K562 (cell line): Measurements from ENCODE around the gene TMEM245. TPM values are rescaled to one million over a fixed set of nuclear protein-coding genes. Genes with fewer than 3 reads are reported as not detected.

Experiments
- ATAC-seq: fragments of 200-7000 bp; cut with Tn5 transposase; 3 replicates; pipeline ENCODE4 v1.9.1; 2020; ENCODE audit warnings: moderate library complexity
- BruUV-seq: library from RNA; stranded (reverse); fragments of 400-500 nt; replicated peaks from 2 replicates; lab custom pipeline; 2021; lab: Mats Ljungman, UMichigan
- CTCF ChIA-PET: fragments of 300-600 bp; formaldehyde crosslinking; extraction: SDS; loops from one replicate; lab custom pipeline; 2021; ENCODE audit warnings: low intra/inter-chr PET ratio; lab: Yijun Ruan, JAX
- POLR2A ChIA-PET: fragments of 300-600, 350-650 bp; sonication (Branson Sonifier 250); formaldehyde crosslinking; extraction: SDS; loops from one replicate; lab custom pipeline; 2021; ENCODE audit warnings: antibody characterized with exemption, inconsistent platforms; lab: Yijun Ruan, JAX
- DNase-seq, 4 experiments: peaks; one replicate each; pipeline versions ENCODE4 v3.0.0 to v3.0.0-alpha.2; 2011 to 2018; ENCODE audit warnings: low spot score in 3 of 4, mixed read lengths in 3 of 4; ENCODE audit errors: extremely low read depth in 1 of 4
- FAIRE-seq: peaks from 2 replicates; lab custom pipeline; 2011; peaks lifted over from hg19 to GRCh38; lab: Jason Lieb, UNC
- H2AFZ ChIP-seq: 2 replicates; pipeline ENCODE4 v1.6.0; 2011; ENCODE audit warnings: low read depth, low read length, control low read depth, inconsistent platforms
- H3K27ac ChIP-seq: fragments of 200-600 bp; 3 replicates; pipeline ENCODE4 v1.8.0; 2011; ENCODE audit warnings: low read depth, mild to moderate bottlenecking, control low read depth, inconsistent platforms, low read length, moderate library complexity, mixed read lengths; ENCODE audit errors: extremely low read depth
- H3K27me3 ChIP-seq, 2 experiments: fragments of 300-600 bp in 1 of 2; 2 replicates in 1 of 2; 3 replicates in 1 of 2; pipeline versions ENCODE4 v1.6.0 to v1.8.0; 2011; ENCODE audit warnings: inconsistent platforms in 2 of 2, low read length in 2 of 2, mild to moderate bottlenecking in 1 of 2, mixed read lengths in 1 of 2, moderate library complexity in 1 of 2; ENCODE audit not compliant: control insufficient read depth in 2 of 2, insufficient read depth in 2 of 2
- H3K36me3 ChIP-seq: fragments of 300-600 bp; 3 replicates; pipeline ENCODE4 v1.8.0; 2011; ENCODE audit warnings: mild to moderate bottlenecking, low read length, inconsistent platforms; ENCODE audit not compliant: control insufficient read depth, insufficient read depth
- H3K4me1 ChIP-seq, 2 experiments: fragments of 200-600 bp in 1 of 2; replicated peaks in 1 of 2; 2 replicates in 1 of 2; 3 replicates in 1 of 2; pipeline versions ENCODE4 v1.5.1 to v1.8.0; 2011; ENCODE audit warnings: inconsistent platforms in 2 of 2, low read length in 2 of 2, mild to moderate bottlenecking in 1 of 2, mixed read lengths in 1 of 2, moderate library complexity in 1 of 2; ENCODE audit not compliant: control insufficient read depth in 2 of 2, insufficient read depth in 2 of 2
- H3K4me2 ChIP-seq: 2 replicates; pipeline ENCODE4 v1.6.1; 2011; ENCODE audit warnings: low read length, control low read depth, inconsistent platforms, mixed read lengths; ENCODE audit not compliant: insufficient read depth
- H3K4me3 ChIP-seq: fragments of 200-600 bp; sonication (generic), shearing (Covaris generic); 2 replicates; pipeline ENCODE4 v1.5.1; 2016; ENCODE audit warnings: control low read depth, inconsistent platforms
- H3K79me2 ChIP-seq: fragments of 200-600 bp; 3 replicates; pipeline ENCODE4 v1.8.0; 2011; ENCODE audit warnings: low read length, inconsistent platforms; ENCODE audit not compliant: control insufficient read depth, insufficient read depth
- H3K9ac ChIP-seq, 2 experiments: 2 replicates each; pipeline versions ENCODE4 v1.6.0 to v1.6.1; 2011; ENCODE audit warnings: low read depth in 2 of 2, low read length in 2 of 2, control low read depth in 1 of 2, inconsistent platforms in 1 of 2, mild to moderate bottlenecking in 1 of 2, mixed read lengths in 1 of 2; ENCODE audit not compliant: insufficient read depth in 1 of 2
- H3K9me1 ChIP-seq: one replicate; pipeline ENCODE4 v1.6.0; 2011; ENCODE audit warnings: inconsistent platforms, mild to moderate bottlenecking, low read length, moderate library complexity; ENCODE audit not compliant: control insufficient read depth, insufficient read depth
- H3K9me3 ChIP-seq: replicated peaks from 2 replicates; pipeline ENCODE4 v1.5.1; 2011; ENCODE audit warnings: low read depth, low read length, inconsistent platforms; ENCODE audit not compliant: control insufficient read depth, insufficient read depth
- H4K20me1 ChIP-seq: replicated peaks from 2 replicates; pipeline ENCODE4 v1.6.1; 2011; ENCODE audit warnings: low read length, inconsistent platforms, mixed read lengths; ENCODE audit not compliant: control insufficient read depth, insufficient read depth
- CHD1 ChIP-seq: fragments of 200-600 bp; sonication (generic); IDR thresholded peaks from one replicate; pipeline ENCODE4 v1.6.1; 2012; ENCODE audit warnings: mild to moderate bottlenecking, moderate library complexity, low read length, inconsistent platforms
- EP300 ChIP-seq: IDR thresholded peaks from 2 replicates; pipeline ENCODE4 v1.6.1; 2012; ENCODE audit warnings: low read length, improper control_type of control experiment
- FOXA1 ChIP-seq: fragments of 450-650 bp; IDR thresholded peaks from 2 replicates; pipeline ENCODE4 v1.6.1; 2016; ENCODE audit warnings: mild to moderate bottlenecking, borderline replicate concordance
- HMG20B ChIP-seq: fragments of 250-450 bp; sonication (Bioruptor Pico); IDR thresholded peaks from 2 replicates; pipeline ENCODE4 v1.5.0; 2021; ENCODE audit warnings: mild to moderate bottlenecking
- SRF ChIP-seq, 2 experiments: fragments of 250-450, 450-650 bp in 1 of 2; sonication (Bioruptor Pico) in 1 of 2; sonication (generic) in 1 of 2; formaldehyde crosslinking; IDR thresholded peaks; 2 replicates each; pipeline versions ENCODE4 v1.5.0 to v1.5.1; 2020 to 2022; ENCODE audit warnings: mild to moderate bottlenecking in 1 of 2, missing genetic modification reagents in 1 of 2
- in situ Hi-C: fragments of 300-500 bp; cut with MboI; formaldehyde crosslinking; loops from 4 replicates; pipeline ENCODE4 v1.15.0; 2018; ENCODE audit warnings: inconsistent platforms, mixed read lengths
- intact Hi-C: fragments of 100-400 bp; cut with micrococcal nuclease; formaldehyde crosslinking; loops from 2 replicates; pipeline ENCODE4 v1.14.2; 2022
- polyA plus RNA-seq, 8 experiments: library from polyadenylated mRNA; depleted of rRNA in 4 of 8; stranded (reverse) in 5 of 8; unstranded in 3 of 8; fragments of >200 nt; fragmentation: Nextera tagmentation in 2 of 8; fragmentation: Illumina TruSeq in 1 of 8; extraction: Ambion mirVana in 2 of 8; extraction: Trizol in 1 of 8; gene quantifications; 2 replicates each; pipeline versions ENCODE4 v1.2.1 to v1.2.3, GENCODE V29; 2011 to 2014; ENCODE audit warnings: inconsistent platforms in 1 of 8, missing spikeins in 1 of 8
- total RNA-seq, 7 experiments: library from RNA; depleted of rRNA in 6 of 7; stranded (reverse); fragments of >200 nt in 6 of 7; fragmentation: Illumina TruSeq in 2 of 7; extraction: Trizol in 2 of 7; gene quantifications; 2 replicates each; pipeline versions ENCODE4 v1.2.1 to v1.2.3, GENCODE V29; 2011 to 2021; ENCODE audit warnings: low replicate concordance in 1 of 7
- TF ChIP-seq, protein P1 (sequence below): IDR thresholded peaks from 3 replicates; pipeline ENCODE4 v1.6.1; 2011; ENCODE audit warnings: borderline replicate concordance, mild to moderate bottlenecking; ENCODE audit not compliant: insufficient read length, insufficient read depth
- TF ChIP-seq, protein P2 (sequence below): fragments of 450-650 bp; IDR thresholded peaks from 2 replicates; pipeline ENCODE4 v1.6.1; 2016; ENCODE audit warnings: antibody characterized with exemption
- TF ChIP-seq, protein P3 (sequence below): sonication (generic); formaldehyde crosslinking; IDR thresholded peaks from 2 replicates; pipeline ENCODE4 v1.8.0; 2022; ENCODE audit warnings: mild to moderate bottlenecking, missing genetic modification reagents
- TF ChIP-seq, protein P4 (sequence below): sonication (generic); formaldehyde crosslinking; IDR thresholded peaks from 2 replicates; pipeline ENCODE4 v1.8.0; 2022; ENCODE audit warnings: mild to moderate bottlenecking, low read depth, missing genetic modification reagents
- TF ChIP-seq, protein P5 (sequence below), 2 experiments: fragments of 450-650 bp in 1 of 2; sonication (generic) in 1 of 2; formaldehyde crosslinking; conservative IDR thresholded peaks; 2 replicates each; pipeline versions ENCODE4 v1.4.0 to v1.8.1; 2020 to 2022; ENCODE audit warnings: mild to moderate bottlenecking in 1 of 2, missing genetic modification reagents in 1 of 2
- TF ChIP-seq, protein P6 (sequence below): fragments of 450-650 bp; IDR thresholded peaks from 2 replicates; pipeline ENCODE4 v1.6.1; 2016; ENCODE audit warnings: low read depth, mild to moderate bottlenecking, moderate library complexity

The TMEM245 gene
- total and polyA plus RNA-seq, 9 of the 15 experiments (the other 6 are each of a cell fraction or from before 2014, with no cell fraction given), result 8.5 to 43.2 (median 24.3) TPM

DNA sequence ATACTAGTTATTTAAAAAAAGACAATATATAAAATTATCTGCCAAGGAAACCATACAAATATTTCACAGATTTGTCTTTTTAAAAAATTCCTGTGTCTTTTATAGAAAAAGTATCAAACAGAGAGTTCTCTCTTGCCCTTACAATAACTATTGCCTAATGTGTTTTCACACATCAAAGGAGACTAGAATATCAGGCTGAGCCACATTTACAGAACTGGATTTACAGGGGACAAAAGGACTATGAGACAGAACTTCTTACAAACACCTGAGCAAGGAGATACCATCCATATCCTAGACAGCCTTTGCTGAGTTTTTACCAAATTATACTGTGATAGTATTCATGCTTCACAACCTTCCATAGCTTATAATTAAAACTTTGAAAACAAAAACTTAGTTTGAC is 34.2 kb downstream of the TMEM245 start:
- in situ Hi-C loops (no loop called here), intact Hi-C loops (no loop called here)
- Histone ChIP-seq H3K4me3 (no peak overlapping the region), H3K9me1 (no peaks in the 10 kb centered on the region), H2AFZ (no peak overlapping the region), H3K9me3 (no peaks in the 10 kb centered on the region)
- BruUV-seq, result no TSS peak
- no peak for FAIRE-seq
- TF ChIP-seq EP300 (no peak), HMG20B (CRISPR knock-in tag) (no peak), SRF (CRISPR knock-in tag; IDR thresholded peaks at IDR 0.05) (no peak), FOXA1 (no peak), CHD1 (no peak)
- TF ChIP-seq, protein P1, sequence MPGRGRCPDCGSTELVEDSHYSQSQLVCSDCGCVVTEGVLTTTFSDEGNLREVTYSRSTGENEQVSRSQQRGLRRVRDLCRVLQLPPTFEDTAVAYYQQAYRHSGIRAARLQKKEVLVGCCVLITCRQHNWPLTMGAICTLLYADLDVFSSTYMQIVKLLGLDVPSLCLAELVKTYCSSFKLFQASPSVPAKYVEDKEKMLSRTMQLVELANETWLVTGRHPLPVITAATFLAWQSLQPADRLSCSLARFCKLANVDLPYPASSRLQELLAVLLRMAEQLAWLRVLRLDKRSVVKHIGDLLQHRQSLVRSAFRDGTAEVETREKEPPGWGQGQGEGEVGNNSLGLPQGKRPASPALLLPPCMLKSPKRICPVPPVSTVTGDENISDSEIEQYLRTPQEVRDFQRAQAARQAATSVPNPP, result no peak
- TF ChIP-seq, protein P2, sequence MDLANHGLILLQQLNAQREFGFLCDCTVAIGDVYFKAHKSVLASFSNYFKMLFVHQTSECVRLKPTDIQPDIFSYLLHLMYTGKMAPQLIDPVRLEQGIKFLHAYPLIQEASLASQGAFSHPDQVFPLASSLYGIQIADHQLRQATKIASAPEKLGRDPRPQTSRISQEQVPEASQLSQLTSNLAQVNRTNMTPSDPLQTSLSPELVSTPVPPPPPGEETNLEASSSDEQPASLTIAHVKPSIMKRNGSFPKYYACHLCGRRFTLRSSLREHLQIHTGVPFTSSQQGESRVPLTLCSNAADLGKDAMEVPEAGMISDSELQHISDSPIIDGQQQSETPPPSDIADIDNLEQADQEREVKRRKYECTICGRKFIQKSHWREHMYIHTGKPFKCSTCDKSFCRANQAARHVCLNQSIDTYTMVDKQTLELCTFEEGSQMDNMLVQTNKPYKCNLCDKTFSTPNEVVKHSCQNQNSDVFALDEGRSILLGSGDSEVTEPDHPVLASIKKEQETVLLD, result no peak
- TF ChIP-seq, protein P3, sequence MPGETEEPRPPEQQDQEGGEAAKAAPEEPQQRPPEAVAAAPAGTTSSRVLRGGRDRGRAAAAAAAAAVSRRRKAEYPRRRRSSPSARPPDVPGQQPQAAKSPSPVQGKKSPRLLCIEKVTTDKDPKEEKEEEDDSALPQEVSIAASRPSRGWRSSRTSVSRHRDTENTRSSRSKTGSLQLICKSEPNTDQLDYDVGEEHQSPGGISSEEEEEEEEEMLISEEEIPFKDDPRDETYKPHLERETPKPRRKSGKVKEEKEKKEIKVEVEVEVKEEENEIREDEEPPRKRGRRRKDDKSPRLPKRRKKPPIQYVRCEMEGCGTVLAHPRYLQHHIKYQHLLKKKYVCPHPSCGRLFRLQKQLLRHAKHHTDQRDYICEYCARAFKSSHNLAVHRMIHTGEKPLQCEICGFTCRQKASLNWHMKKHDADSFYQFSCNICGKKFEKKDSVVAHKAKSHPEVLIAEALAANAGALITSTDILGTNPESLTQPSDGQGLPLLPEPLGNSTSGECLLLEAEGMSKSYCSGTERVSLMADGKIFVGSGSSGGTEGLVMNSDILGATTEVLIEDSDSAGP (CRISPR knock-in tag), result no peak
- TF ChIP-seq, protein P4, sequence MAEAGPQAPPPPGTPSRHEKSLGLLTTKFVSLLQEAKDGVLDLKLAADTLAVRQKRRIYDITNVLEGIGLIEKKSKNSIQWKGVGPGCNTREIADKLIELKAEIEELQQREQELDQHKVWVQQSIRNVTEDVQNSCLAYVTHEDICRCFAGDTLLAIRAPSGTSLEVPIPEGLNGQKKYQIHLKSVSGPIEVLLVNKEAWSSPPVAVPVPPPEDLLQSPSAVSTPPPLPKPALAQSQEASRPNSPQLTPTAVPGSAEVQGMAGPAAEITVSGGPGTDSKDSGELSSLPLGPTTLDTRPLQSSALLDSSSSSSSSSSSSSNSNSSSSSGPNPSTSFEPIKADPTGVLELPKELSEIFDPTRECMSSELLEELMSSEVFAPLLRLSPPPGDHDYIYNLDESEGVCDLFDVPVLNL (CRISPR knock-in tag), result no peak
- TF ChIP-seq, protein P5, sequence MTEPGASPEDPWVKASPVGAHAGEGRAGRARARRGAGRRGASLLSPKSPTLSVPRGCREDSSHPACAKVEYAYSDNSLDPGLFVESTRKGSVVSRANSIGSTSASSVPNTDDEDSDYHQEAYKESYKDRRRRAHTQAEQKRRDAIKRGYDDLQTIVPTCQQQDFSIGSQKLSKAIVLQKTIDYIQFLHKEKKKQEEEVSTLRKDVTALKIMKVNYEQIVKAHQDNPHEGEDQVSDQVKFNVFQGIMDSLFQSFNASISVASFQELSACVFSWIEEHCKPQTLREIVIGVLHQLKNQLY (CRISPR knock-in tag; conservative IDR thresholded peaks at IDR 0.05), result no peak
- TF ChIP-seq, protein P6, sequence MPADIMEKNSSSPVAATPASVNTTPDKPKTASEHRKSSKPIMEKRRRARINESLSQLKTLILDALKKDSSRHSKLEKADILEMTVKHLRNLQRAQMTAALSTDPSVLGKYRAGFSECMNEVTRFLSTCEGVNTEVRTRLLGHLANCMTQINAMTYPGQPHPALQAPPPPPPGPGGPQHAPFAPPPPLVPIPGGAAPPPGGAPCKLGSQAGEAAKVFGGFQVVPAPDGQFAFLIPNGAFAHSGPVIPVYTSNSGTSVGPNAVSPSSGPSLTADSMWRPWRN, result no peak
- TF ChIP-seq, all 486 proteins: peak for 0
- ChIA-PET CTCF (no interaction called here), POLR2A (no interaction called here)
- Histone ChIP-seq H3K27me3 (no peaks in the 10 kb centered on the region), H3K27ac (no peak overlapping the region), H4K20me1 (no peaks in the 10 kb centered on the region), H3K79me2 (peaks cover 10% of the 10 kb centered on the region; the same call in 2 of the 3 replicates), H3K4me1 (no peaks in the 10 kb centered on the region), H3K9ac (no peak overlapping the region), H3K36me3 (peaks cover 85% of the 10 kb centered on the region), H3K4me2 (no peak overlapping the region)
- ATAC-seq (no peak), DNase-seq (no peak)
